MM.1S (cell line): ENCODE measurements around the gene GALNTL6.

Experiments used
- DNase-seq: peaks from one replicate; pipeline ENCODE4 v3.0.0-alpha.2; 2015
- H2AFZ ChIP-seq: fragments of 300-600 bp; sonication (generic); 2 replicates; pipeline ENCODE4 v1.6.0; 2016; ENCODE audit warnings: antibody characterized with exemption, low read length
- H3F3A ChIP-seq: fragments of 300-600 bp; sonication (generic); 2 replicates; pipeline ENCODE4 v1.6.1; 2016; ENCODE audit warnings: mild to moderate bottlenecking, antibody characterized with exemption, low read length, moderate library complexity, mixed read lengths; ENCODE audit not compliant: insufficient read depth
- H3K27ac ChIP-seq: fragments of 300-600 bp; sonication (generic); 2 replicates; pipeline ENCODE4 v1.5.1; 2016; ENCODE audit warnings: mild to moderate bottlenecking, low read length
- H3K27me3 ChIP-seq: fragments of 300-600 bp; sonication (generic); replicated peaks from 2 replicates; pipeline ENCODE4 v1.6.0; 2016; ENCODE audit warnings: low read length; ENCODE audit not compliant: insufficient read depth
- H3K36me3 ChIP-seq: fragments of 300-600 bp; sonication (generic); replicated peaks from 2 replicates; pipeline ENCODE4 v1.6.1; 2016; ENCODE audit warnings: mild to moderate bottlenecking, low read length, mixed read lengths; ENCODE audit not compliant: insufficient read depth
- H3K4me1 ChIP-seq: fragments of 300-600 bp; sonication (generic); 2 replicates; pipeline ENCODE4 v1.6.1; 2016; ENCODE audit warnings: low read length, mixed read lengths
- H3K4me2 ChIP-seq: fragments of 300-600 bp; sonication (generic); 2 replicates; pipeline ENCODE4 v1.6.0; 2016; ENCODE audit warnings: low read depth, low read length
- H3K4me3 ChIP-seq: fragments of 300-600 bp; sonication (generic); 2 replicates; pipeline ENCODE4 v1.5.1; 2016; ENCODE audit warnings: low read length, mixed read lengths
- H3K79me2 ChIP-seq: fragments of 300-600 bp; sonication (generic); 2 replicates; pipeline ENCODE4 v1.6.1; 2016; ENCODE audit warnings: mixed run types, low read length, mixed read lengths
- H3K9ac ChIP-seq: fragments of 300-600 bp; sonication (generic); 2 replicates; pipeline ENCODE4 v1.6.1; 2016; ENCODE audit warnings: low read length, mixed read lengths
- H3K9me2 ChIP-seq: fragments of 300-600 bp; sonication (generic); replicated peaks from 2 replicates; pipeline ENCODE4 v1.6.1; 2016; ENCODE audit warnings: mild to moderate bottlenecking, low read length, mixed read lengths; ENCODE audit not compliant: insufficient read depth
- H3K9me3 ChIP-seq: fragments of 300-600 bp; sonication (generic); replicated peaks from 2 replicates; pipeline ENCODE4 v1.6.1; 2016; ENCODE audit warnings: mild to moderate bottlenecking, low read length, mixed read lengths; ENCODE audit not compliant: insufficient read depth
- H4K20me1 ChIP-seq: fragments of 300-600 bp; sonication (generic); 2 replicates; pipeline ENCODE4 v1.6.1; 2016; ENCODE audit warnings: mild to moderate bottlenecking, low read length, moderate library complexity, mixed read lengths; ENCODE audit not compliant: insufficient read depth
- CTCF ChIP-seq: fragments of 300-600 bp; sonication (generic); IDR thresholded peaks from 2 replicates; pipeline ENCODE4 v1.5.1; 2016; ENCODE audit warnings: antibody characterized with exemption, low read length, mixed read lengths
- EZH2 ChIP-seq: fragments of 300-600 bp; sonication (generic); optimal IDR thresholded peaks from 2 replicates; pipeline ENCODE3; 2017; ENCODE audit warnings: low read depth, mild to moderate bottlenecking, antibody characterized with exemption, low read length, mixed read lengths
- EZH2phosphoT487 ChIP-seq: fragments of 300-600 bp; sonication (generic); IDR thresholded peaks from 2 replicates; pipeline ENCODE4 v1.6.1; 2018; ENCODE audit warnings: antibody characterized with exemption, low read length

The GALNTL6 gene

GRCh38 chr4:171979461-171979860 is 166.3 kb downstream of the GALNTL6 start:
- Histone ChIP-seq H3K4me2 (no peak overlapping the region), H3K4me1 (peaks cover 6% of the 10 kb centered on the region), H3K79me2 (no peaks in the 10 kb centered on the region), H3K27ac (no peak overlapping the region), H3K9me3 (no peaks in the 10 kb centered on the region), H3K4me3 (no peak overlapping the region), H3K9ac (no peak overlapping the region), H3K27me3 (no peaks in the 10 kb centered on the region), H2AFZ (no peak overlapping the region), H3K9me2 (no peaks in the 10 kb centered on the region), H4K20me1 (no peaks in the 10 kb centered on the region), H3K36me3 (no peaks in the 10 kb centered on the region), H3F3A (no peaks in the 10 kb centered on the region)
- TF ChIP-seq EZH2phosphoT487 (no peak), EZH2 (no peak), CTCF (no peak)
- DNase-seq, result no peak

GRCh38 chr4:171981185-171981584 is 168.0 kb downstream of the GALNTL6 start:
- Histone ChIP-seq H3K4me1 (peaks cover 6% of the 10 kb centered on the region), H3K4me2 (no peak overlapping the region), H3K9me3 (no peaks in the 10 kb centered on the region), H3K9me2 (no peaks in the 10 kb centered on the region), H3K36me3 (no peaks in the 10 kb centered on the region), H3K27ac (no peak overlapping the region), H2AFZ (no peak overlapping the region), H4K20me1 (no peaks in the 10 kb centered on the region), H3F3A (no peaks in the 10 kb centered on the region), H3K27me3 (no peaks in the 10 kb centered on the region), H3K9ac (no peak overlapping the region), H3K4me3 (no peak overlapping the region), H3K79me2 (no peaks in the 10 kb centered on the region)
- no peak for DNase-seq
- no peak for TF ChIP-seq EZH2
- TF ChIP-seq EZH2phosphoT487, result no peak
- TF ChIP-seq CTCF, result no peak

GRCh38 chr4:171983935-171984805 is 171.0 kb downstream of the GALNTL6 start:
- no peak overlapping the region for H3K9ac ChIP-seq
- no peak overlapping the region for H3K4me3 ChIP-seq
- no peak overlapping the region for H2AFZ ChIP-seq
- H3K36me3 ChIP-seq, result no peaks in the 10 kb centered on the region
- no peak overlapping the region for H3K4me2 ChIP-seq
- H3K9me3 ChIP-seq, result no peaks in the 10 kb centered on the region
- DNase-seq, result no peak
- no peaks in the 10 kb centered on the region for H3K9me2 ChIP-seq
- H3F3A ChIP-seq, result no peaks in the 10 kb centered on the region
- TF ChIP-seq CTCF, result no peak
- no peak for TF ChIP-seq EZH2phosphoT487
- no peak for TF ChIP-seq EZH2
- H3K79me2 ChIP-seq, result no peaks in the 10 kb centered on the region
- H4K20me1 ChIP-seq, result no peaks in the 10 kb centered on the region
- H3K27me3 ChIP-seq, result no peaks in the 10 kb centered on the region
- H3K4me1 ChIP-seq, result peaks cover 6% of the 10 kb centered on the region
- H3K27ac ChIP-seq, result no peak overlapping the region
